C4-2B (cell line): ENCODE results near the gene JAKMIP3.

ENCODE experiments used
- CTCF ChIP-seq: fragments of 450-650 bp; conservative IDR thresholded peaks from 2 replicates; pipeline ENCODE4 v1.5.1; 2017; ENCODE audit warnings: mild to moderate bottlenecking
- ZFX ChIP-seq: fragments of 450-650 bp; IDR thresholded peaks from 2 replicates; pipeline ENCODE4 v1.6.1; 2017

- TF ChIP-seq CTCF (no peak), ZFX (no peak)
These were observed 10.1 kb upstream of the JAKMIP3 start for GRCh38 chr10:132055616-132056015.
